ENCODE results near the gene MACROD2.
A peak's percentile ranks its signal among the peaks of the same experiment; 100 is the strongest.

MACROD2 gene

GRCh38 chr20:14332866-14333265 is 337.6 kb downstream of the MACROD2 start:
- TF ChIP-seq ISL1 (CRISPR knock-in tag; IDR thresholded peaks at IDR 0.05), result 0 out of 2 replicates have a peak, but pooled peaks have one; percentile 35
- no peak for TF ChIP-seq ZFP3 (CRISPR knock-in tag; IDR thresholded peaks at IDR 0.05)
- peak; percentile 18; the same call in 1 of the 2 replicates for TF ChIP-seq ZC3H10 (CRISPR knock-in tag; IDR thresholded peaks at IDR 0.05)
- TF ChIP-seq TCF4 (CRISPR knock-in tag; IDR thresholded peaks at IDR 0.05; ENCODE audit: borderline replicate concordance), result no peak
- ATAC-seq, result peak; percentile 31

GRCh38 chr20:14333721-14334120 is 338.4 kb downstream of the MACROD2 start:
- ATAC-seq, result no peak

GRCh38 chr20:14334306-14334930 is 339.1 kb downstream of the MACROD2 start:
- ATAC-seq, result peak; percentile 24; the same call in 2 of the 3 replicates
- TF ChIP-seq POU6F1 (CRISPR knock-in tag; IDR thresholded peaks at IDR 0.05; ENCODE audit: borderline replicate concordance, low read depth), result no peak
- TF ChIP-seq TSHZ2 (CRISPR knock-in tag; IDR thresholded peaks at IDR 0.05), result no peak
- no peak for TF ChIP-seq PATZ1 (CRISPR knock-in tag; IDR thresholded peaks at IDR 0.05; ENCODE audit: borderline replicate concordance)
- no peak for TF ChIP-seq ISL1 (CRISPR knock-in tag; IDR thresholded peaks at IDR 0.05)
- no peak for TF ChIP-seq OSR1 (CRISPR knock-in tag; IDR thresholded peaks at IDR 0.05)
- TF ChIP-seq ZNF8 (CRISPR knock-in tag; IDR thresholded peaks at IDR 0.05), result no peak
- no peak for TF ChIP-seq ZNF70 (CRISPR knock-in tag; IDR thresholded peaks at IDR 0.05)
- TF ChIP-seq TCF4 (CRISPR knock-in tag; IDR thresholded peaks at IDR 0.05; ENCODE audit: borderline replicate concordance), result no peak
- TF ChIP-seq CSRNP3 (CRISPR knock-in tag; IDR thresholded peaks at IDR 0.05), result no peak
- no peak for TF ChIP-seq ZC3H10 (CRISPR knock-in tag; IDR thresholded peaks at IDR 0.05)
- TF ChIP-seq ARNTL (CRISPR knock-in tag; IDR thresholded peaks at IDR 0.05; ENCODE audit: borderline replicate concordance, low read depth), result no peak

More at GRCh38 chr20:14333721-14334120, 338.4 kb downstream of the MACROD2 start:
- no peak for TF ChIP-seq TOX (CRISPR knock-in tag; IDR thresholded peaks at IDR 0.05; ENCODE audit: borderline replicate concordance)
- TF ChIP-seq PATZ1 (CRISPR knock-in tag; IDR thresholded peaks at IDR 0.05; ENCODE audit: borderline replicate concordance), result no peak
- TF ChIP-seq ZFP3 (CRISPR knock-in tag; IDR thresholded peaks at IDR 0.05), result no peak
- no peak for TF ChIP-seq ZFP30 (CRISPR knock-in tag; IDR thresholded peaks at IDR 0.05)
- TF ChIP-seq CSDC2 (CRISPR knock-in tag; IDR thresholded peaks at IDR 0.05), result no peak
- no peak for TF ChIP-seq SNAI2 (CRISPR knock-in tag; IDR thresholded peaks at IDR 0.05)
- TF ChIP-seq ZC3H10 (CRISPR knock-in tag; IDR thresholded peaks at IDR 0.05), result no peak
- TF ChIP-seq ARNTL (CRISPR knock-in tag; IDR thresholded peaks at IDR 0.05; ENCODE audit: borderline replicate concordance, low read depth), result no peak
- TF ChIP-seq ISL1 (CRISPR knock-in tag; IDR thresholded peaks at IDR 0.05), result no peak
- no peak for TF ChIP-seq ESRRG (CRISPR knock-in tag; IDR thresholded peaks at IDR 0.05)
- TF ChIP-seq CSRNP3 (CRISPR knock-in tag; IDR thresholded peaks at IDR 0.05), result no peak
- no peak for TF ChIP-seq OSR1 (CRISPR knock-in tag; IDR thresholded peaks at IDR 0.05)
- no peak for TF ChIP-seq ZNF565 (CRISPR knock-in tag; conservative IDR thresholded peaks at IDR 0.05; ENCODE audit: low read depth)
- no peak for TF ChIP-seq CREB5 (CRISPR knock-in tag; IDR thresholded peaks at IDR 0.05; ENCODE audit: low read depth)
- no peak for TF ChIP-seq PPARA (CRISPR knock-in tag; IDR thresholded peaks at IDR 0.05; ENCODE audit: borderline replicate concordance)
- TF ChIP-seq TCF4 (CRISPR knock-in tag; IDR thresholded peaks at IDR 0.05; ENCODE audit: borderline replicate concordance), result no peak
- TF ChIP-seq GLIS3 (CRISPR knock-in tag; IDR thresholded peaks at IDR 0.05), result no peak
